Fibroblast of peridontal ligament (primary cell): Measurements from ENCODE around the gene COL8A1.
A peak's percentile ranks its signal among the peaks of the same experiment; 100 is the strongest.

Experiments
- DNase-seq: peaks from one replicate; pipeline ENCODE4 v3.0.0-alpha.2; 2010; ENCODE audit errors: extremely low read depth

COL8A1 gene

GRCh38 chr3:99845331-99845730 lies 206.9 kb downstream of the COL8A1 start:
- DNase-seq: no peak

GRCh38 chr3:99845999-99846398 lies 207.6 kb downstream of the COL8A1 start:
- DNase-seq: no peak

- peak; percentile 72 for DNase-seq
Observed at GRCh38 chr3:99846477-99847160, 208.2 kb downstream of the COL8A1 start.

GRCh38 chr3:99848433-99848832 lies 210.0 kb downstream of the COL8A1 start:
- DNase-seq: no peak
